Jurkat, Clone E6-1 (cell line): ENCODE data around the gene TRDMT1.

Experiments used
- DNase-seq: peaks from one replicate; pipeline ENCODE4 v3.0.0-alpha.2; 2011; ENCODE audit warnings: low read depth, low spot score
- H3K4me3 ChIP-seq: 2 replicates; pipeline ENCODE4 v1.5.1; 2011; ENCODE audit warnings: mild to moderate bottlenecking, low read length, control low read depth, moderate library complexity

TRDMT1 gene

DNA sequence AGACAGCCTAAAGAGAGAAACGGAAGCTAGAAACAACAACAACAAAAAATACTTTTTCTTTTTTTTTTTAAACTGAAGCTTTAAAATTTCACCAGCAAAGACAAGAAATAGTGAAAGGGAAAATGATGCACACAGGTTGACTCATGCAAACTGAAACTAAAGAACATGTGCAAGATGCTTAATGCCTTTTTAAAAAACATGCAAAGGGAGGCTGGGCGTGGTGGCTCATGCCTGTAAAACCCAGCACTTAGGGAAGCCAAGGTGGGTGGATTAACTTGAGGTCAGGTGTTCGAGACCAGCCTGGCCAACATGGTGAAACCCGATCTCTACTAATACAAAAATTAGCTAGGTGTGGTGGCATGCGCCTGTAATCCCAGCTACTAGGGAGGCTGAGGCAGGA is 56.7 kb downstream of the TRDMT1 start:
- no peak overlapping the region for H3K4me3 ChIP-seq
- DNase-seq: no peak

GRCh38 chr10:17144032-17144431 is 57.4 kb downstream of the TRDMT1 start:
- DNase-seq: no peak
- no peak overlapping the region for H3K4me3 ChIP-seq

- no peak overlapping the region for H3K4me3 ChIP-seq
- DNase-seq: no peak
Measured at GRCh38 chr10:17143055-17143690, 58.3 kb downstream of the TRDMT1 start.

DNA sequence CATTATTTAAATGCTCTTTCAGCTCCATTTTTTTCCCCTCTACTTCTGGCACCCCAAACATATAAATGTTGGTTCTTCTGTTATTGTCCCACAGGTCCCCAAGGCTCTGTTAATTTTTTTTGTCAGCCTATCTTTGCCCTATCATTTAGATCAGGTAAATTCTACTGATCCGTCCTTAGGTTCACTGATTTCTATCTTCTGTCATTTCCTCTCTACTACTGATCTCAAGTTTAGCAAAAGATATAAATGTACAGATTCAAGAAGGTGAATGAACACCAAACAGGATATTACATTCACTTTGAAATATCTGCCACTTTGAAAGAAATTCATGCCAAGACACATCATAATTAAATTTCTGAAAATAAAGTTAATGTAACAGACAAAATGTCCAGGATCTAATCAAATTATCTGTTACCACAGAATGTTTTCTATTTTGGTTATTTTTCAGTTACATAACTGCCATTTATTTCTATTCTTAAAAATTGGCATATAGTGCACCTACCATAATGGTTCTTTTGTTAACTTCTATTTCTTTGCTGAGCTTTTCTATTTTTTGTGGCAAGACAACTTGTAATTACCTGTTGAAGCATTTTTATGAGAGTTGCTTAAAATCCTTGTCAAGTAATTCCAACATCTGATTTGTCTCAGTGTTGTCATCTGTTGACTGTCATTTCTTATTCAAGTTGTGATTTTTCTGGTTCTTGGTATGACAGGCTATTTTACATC is 59.8 kb downstream of the TRDMT1 start:
- no peak overlapping the region for H3K4me3 ChIP-seq
- DNase-seq: peak; percentile 33

GRCh38 chr10:17140386-17140761 is 61.1 kb downstream of the TRDMT1 start:
- H3K4me3 ChIP-seq: no peak overlapping the region
- no peak for DNase-seq

DNA sequence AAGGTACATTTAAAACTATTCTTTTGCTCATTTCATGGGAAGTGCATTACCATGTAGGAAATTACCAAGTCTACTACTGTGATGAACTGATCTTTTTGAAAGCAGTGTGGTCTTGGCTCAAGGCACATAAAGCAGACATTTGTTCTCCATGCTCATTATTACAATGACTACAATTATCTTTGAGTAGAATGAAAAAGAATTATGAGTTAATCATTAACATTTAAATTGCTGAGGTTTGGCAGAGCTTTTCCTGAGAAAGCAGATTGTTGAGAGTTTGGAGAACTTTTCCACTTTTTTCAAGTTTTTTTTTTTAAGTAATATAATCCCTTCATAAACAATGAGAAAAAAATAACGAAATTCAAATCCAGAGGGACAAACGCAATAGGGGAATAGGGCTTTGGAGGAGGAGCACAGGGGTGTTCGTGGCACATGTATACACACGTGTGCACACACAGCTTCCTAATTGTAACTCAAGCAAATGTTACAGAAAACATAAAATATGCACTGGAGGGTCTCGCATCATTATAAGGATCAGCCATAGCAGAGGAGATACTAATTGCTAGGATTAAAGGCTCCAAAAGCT is 62.9 kb downstream of the TRDMT1 start:
- no peak for DNase-seq
- H3K4me3 ChIP-seq: no peak overlapping the region

GRCh38 chr10:17134737-17135260 is 66.7 kb downstream of the TRDMT1 start:
- H3K4me3 ChIP-seq: no peak overlapping the region
- DNase-seq: no peak

- no peak for DNase-seq
- no peak overlapping the region for H3K4me3 ChIP-seq
Measured at GRCh38 chr10:17134282-17134681, 67.2 kb downstream of the TRDMT1 start.

DNA sequence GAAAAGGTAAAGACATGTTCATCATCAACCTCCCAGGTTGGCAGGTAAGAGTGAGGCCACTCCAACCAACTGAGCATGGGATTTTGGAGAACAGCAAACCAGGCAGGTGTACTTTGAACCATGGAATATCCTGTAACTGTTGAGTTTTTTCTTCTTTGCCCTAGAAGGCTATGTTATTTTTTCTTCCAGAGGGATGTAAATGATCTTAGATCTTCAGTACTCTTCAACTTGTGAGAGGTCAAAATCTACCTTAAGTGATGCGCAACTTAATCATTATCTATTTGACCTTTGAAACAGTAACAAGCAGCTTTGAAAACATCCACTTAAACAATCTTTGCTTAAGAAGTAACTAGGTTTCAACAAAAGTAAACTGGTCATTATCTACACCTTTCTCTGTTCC is 71.7 kb downstream of the TRDMT1 start, which contains the start of gene CUBN:
CUBN (minus strand) TSS at position 71 of the 400 bp plus-strand sequence; CDS start at position 25, 46 bp downstream.
- no peak within 1 kb of the TSS for H3K4me3 ChIP-seq
- no peak for DNase-seq

DNA sequence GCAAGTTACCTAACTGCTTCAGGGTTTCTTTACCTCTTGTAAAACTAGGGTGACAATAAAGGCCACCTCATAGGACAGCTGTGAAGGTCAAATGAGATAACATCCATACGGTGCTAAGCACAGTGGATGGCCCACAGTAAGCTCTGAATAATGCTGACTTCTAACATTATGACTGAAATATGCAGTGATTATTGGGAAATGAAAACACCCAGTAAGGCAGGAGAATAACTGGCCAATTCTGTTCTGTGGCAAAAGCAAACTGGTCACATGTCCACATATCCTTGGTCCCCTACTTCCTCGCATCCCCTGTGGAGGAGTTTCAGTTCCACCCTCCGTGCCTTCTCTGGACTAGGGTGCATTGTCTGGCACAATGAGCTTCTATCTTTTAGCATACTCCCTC is 73.2 kb downstream of the TRDMT1 start:
- no peak overlapping the region for H3K4me3 ChIP-seq
- no peak for DNase-seq

DNA sequence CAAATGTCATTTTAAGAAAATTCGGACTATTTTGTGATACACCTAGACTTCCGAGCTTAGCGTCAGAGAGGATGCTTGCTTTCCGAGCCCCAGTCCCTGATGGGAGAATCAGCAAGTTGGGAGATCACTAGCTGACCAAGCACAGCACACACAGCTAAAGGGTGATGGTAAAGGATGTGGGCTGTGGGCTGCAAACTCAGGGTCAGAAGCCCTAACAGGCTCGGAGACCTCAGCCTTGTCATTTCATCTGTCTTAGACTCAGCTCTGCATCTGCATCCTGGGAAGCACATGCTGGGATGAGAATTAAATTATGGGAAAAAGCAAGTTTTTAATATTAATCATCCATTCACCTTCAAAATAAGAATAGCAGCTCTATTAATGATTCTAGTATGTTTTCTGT is 75.1 kb downstream of the TRDMT1 start:
- no peak for DNase-seq
- H3K4me3 ChIP-seq: no peak overlapping the region

DNA sequence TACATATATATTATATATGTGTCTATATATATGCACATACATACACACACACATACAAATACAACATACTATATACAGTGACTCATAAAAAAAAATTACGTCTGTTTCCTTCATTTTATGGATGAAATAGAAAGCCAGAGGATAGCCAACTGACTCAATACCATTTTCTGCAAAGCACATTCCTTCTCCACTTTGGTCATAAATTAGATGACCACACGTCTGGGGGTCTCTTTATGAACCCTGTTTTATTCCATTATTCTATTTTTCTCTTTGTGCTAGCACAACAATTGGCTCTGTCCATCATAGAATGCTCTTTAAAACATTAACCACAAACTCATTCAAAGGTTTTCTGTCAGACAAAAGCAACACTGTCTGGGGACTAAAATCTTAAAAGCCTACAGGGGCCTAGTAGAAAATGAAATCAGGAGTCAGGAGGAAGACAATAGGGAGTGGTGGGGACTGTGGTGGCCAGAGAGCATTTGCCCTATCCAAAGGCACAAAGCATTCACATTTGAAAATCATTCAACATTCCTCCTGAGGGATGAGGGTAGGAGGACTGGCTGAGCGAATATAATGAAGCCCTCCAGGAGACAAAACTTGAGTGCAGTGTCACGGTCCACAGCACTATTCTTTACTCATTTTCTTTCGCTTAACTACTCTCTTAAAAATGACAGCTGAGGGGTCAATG is 76.1 kb downstream of the TRDMT1 start:
- DNase-seq: no peak
- H3K4me3 ChIP-seq: no peak overlapping the region

DNA sequence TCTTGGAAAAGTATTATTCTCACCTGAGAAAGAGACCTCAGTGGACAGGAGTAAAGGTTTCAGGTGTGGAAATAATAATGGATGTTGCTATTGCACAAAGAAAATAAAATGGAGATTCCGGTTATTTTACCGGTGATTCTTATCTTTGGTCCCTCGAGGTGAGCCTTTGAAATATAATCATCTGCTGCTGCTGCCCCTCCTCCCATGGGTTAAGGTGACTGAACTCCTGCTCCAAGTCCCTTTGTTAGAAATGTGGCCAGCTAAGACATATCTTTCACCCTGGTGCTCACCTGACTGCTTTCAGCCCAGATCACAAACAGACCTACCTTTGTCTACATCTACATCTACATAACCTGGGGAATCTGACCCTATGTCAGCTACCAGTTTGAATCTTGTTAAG is 77.5 kb downstream of the TRDMT1 start:
- no peak overlapping the region for H3K4me3 ChIP-seq
- no peak for DNase-seq

DNA sequence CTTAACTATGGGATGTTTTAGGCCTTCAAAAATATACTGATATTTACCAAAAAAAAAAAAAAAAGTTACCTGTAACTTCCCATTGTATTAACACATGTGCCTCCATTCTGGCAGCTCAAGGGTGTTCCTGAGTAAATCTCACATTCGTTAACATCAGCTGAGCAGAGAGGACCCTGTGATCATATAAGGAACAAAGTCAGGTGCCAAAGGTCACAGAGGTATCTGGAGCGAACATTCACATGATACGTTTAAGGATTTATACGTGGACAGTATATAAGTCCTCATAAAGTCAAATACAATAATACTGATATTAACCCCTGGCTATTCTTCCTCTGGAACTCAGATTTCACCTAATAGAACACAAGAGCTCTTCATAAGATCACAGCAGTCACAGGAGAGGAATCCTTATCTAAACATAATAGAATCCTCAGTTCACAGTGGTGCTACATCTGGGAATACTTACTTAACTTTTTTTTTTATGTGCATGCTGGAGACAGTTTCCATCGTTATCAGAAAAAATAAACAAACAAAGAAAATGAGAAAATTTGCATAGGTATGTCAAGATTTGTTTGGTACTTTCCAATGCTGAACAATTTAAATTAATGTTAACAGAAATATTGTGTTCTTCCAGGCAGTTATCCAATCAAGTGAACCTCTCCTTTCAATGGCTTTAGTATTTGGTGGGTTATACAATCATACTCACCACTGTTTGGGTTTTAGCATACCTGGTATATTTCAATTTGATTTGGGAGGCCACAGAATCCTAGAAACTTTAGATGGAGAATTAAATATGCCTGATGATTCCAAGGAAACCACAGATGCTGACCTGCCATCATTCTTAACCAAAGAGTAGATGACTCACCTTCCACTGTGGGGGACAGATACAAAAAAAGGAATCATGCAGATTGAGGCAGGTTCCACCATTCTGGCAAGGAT is 78.5 kb downstream of the TRDMT1 start:
- DNase-seq: no peak
- no peak overlapping the region for H3K4me3 ChIP-seq

DNA sequence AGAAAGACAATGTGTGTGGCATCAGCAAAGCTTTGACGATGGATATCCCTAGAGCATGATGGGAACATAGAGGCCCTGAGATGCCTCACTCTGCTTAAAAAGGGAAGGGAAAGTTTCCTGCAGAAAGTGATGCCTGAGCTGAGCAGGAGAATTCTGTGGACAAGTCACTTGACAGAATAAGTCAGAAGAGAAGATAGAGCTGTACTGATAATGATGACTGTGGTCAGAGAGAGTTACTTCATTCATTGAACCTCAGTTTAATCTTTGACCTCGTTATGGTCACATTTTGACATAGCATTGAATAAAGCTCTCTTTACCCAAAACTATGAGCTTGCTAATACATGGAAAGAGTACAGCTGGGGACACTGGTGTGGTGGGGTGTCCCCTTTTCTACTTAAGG is 79.4 kb downstream of the TRDMT1 start:
- DNase-seq: no peak
- no peak overlapping the region for H3K4me3 ChIP-seq

- no peak overlapping the region for H3K4me3 ChIP-seq
- no peak for DNase-seq
Measured at GRCh38 chr10:17120694-17121093, 80.8 kb downstream of the TRDMT1 start.

- DNase-seq: no peak
- no peak overlapping the region for H3K4me3 ChIP-seq
Measured at GRCh38 chr10:17119845-17120244, 81.6 kb downstream of the TRDMT1 start.

- no peak overlapping the region for H3K4me3 ChIP-seq
- no peak for DNase-seq
Measured at GRCh38 chr10:17116193-17116592, 85.3 kb downstream of the TRDMT1 start.

- no peak for DNase-seq
- no peak overlapping the region for H3K4me3 ChIP-seq
Measured at GRCh38 chr10:17115683-17116082, 85.8 kb downstream of the TRDMT1 start.
